Measurements from ENCODE around the gene RBM19.

The RBM19 gene

DNA sequence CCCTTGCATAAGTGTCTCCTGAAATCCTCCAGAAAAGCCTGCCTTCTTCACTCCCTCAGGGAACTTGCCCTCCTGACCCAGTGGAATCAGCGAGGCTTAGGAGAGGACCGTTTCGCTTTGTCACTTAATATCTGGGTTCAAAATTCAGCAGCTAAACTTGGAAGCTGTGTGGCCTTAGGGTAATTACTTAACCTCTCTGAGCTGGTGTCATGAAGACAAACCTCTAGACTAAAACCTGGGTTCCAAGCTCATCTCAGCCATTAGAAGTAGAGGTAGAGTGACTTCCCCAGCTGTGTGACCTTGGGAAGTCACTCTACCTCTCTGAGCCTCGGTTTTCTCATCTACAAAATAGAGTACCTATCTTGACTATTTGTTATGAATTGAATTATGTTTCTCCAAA lies 18.3 kb upstream of the RBM19 start:
- Histone ChIP-seq H3K4me1 (ENCODE audit: insufficient read depth, low read length) (no peaks in the 10 kb centered on the region), H3K9me3 (ENCODE audit: low read length) (no peaks in the 10 kb centered on the region), H3K9ac (ENCODE audit: low read length) (no peak overlapping the region), H3K27me3 (ENCODE audit: control insufficient read depth in 1 of 2, insufficient read depth in 2 of 2, low read length in 2 of 2) (peaks cover 0 to 6% of the 10 kb centered on the region in 2 donors), H3K27ac (ENCODE audit: low read depth, low read length) (no peak overlapping the region), H3K36me3 (ENCODE audit: insufficient read depth, low read length) (no peaks in the 10 kb centered on the region), H3K4me3 (ENCODE audit: low read depth in 1 of 2, low read length in 2 of 2) (no peak overlapping the region)

DNA sequence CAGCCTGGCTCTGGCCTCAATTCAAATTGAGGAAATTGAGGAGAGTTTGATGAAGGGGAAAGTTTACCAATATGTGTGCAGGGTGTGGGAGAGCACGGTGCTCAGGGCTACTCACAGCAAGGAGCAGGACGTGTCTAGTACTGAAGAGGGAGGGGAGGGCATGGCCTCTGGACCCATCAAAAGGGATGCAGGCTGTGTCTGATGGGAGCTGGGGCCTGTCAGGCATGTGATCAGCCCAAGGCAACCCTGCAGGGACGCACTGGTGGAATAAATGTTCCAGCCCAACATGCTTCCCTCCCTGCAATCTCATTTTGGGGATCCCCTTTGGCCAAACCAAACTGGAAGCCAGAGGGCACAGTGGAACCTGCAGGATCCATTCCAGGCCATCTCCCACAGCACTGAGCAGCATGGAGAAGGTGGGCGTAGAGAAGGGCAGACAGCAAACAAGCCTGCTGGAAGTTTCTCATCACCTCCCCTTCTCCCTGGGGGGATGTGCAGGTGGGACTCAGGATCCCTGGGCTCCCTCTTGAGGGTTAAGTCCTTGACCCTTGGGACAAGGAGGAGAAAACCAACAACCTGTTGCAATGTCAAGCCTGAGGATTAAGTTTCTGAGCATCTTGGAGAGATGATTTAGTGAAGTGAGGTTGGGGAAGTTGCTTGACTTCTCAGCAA lies 17.8 kb upstream of the RBM19 start:
- Histone ChIP-seq H3K9me3 (ENCODE audit: low read length) (no peaks in the 10 kb centered on the region), H3K4me3 (ENCODE audit: low read depth in 1 of 2, low read length in 2 of 2) (no peak overlapping the region), H3K27me3 (ENCODE audit: control insufficient read depth in 1 of 2, insufficient read depth in 2 of 2, low read length in 2 of 2) (peaks cover 0 to 6% of the 10 kb centered on the region in 2 donors), H3K36me3 (ENCODE audit: insufficient read depth, low read length) (no peaks in the 10 kb centered on the region), H3K9ac (ENCODE audit: low read length) (no peak overlapping the region), H3K27ac (ENCODE audit: low read depth, low read length) (no peak overlapping the region), H3K4me1 (ENCODE audit: insufficient read depth, low read length) (no peaks in the 10 kb centered on the region)

DNA sequence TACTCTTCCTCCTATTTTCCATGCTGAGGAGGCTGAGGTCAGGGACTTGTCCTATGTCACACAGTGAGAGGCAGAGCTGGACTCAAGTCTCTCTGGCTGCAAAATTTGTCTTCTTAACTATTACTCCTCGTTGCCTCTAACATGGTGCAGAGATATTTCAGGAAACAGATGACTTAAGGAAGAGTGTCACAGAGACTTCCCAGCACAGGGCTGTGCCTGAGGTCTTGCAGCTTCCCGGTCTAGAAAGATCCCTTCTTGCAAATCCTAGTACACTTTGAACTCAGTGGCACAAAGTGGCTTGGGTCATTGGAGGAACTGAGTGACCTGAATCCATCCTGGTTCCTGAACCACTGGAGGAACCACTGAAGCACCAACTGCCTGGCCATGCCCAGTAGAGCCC lies 17.1 kb upstream of the RBM19 start:
- H3K4me1 ChIP-seq (ENCODE audit: insufficient read depth, low read length): no peaks in the 10 kb centered on the region
- no peaks in the 10 kb centered on the region for H3K9me3 ChIP-seq (ENCODE audit: low read length)
- H3K4me3 ChIP-seq (ENCODE audit: low read depth in 1 of 2, low read length in 2 of 2): no peak overlapping the region
- no peak overlapping the region for H3K9ac ChIP-seq (ENCODE audit: low read length)
- no peak overlapping the region for H3K27ac ChIP-seq (ENCODE audit: low read depth, low read length)
- peaks cover 0 to 8% of the 10 kb centered on the region in 2 donors for H3K27me3 ChIP-seq (ENCODE audit: control insufficient read depth in 1 of 2, insufficient read depth in 2 of 2, low read length in 2 of 2)
- H3K36me3 ChIP-seq (ENCODE audit: insufficient read depth, low read length): no peaks in the 10 kb centered on the region

DNA sequence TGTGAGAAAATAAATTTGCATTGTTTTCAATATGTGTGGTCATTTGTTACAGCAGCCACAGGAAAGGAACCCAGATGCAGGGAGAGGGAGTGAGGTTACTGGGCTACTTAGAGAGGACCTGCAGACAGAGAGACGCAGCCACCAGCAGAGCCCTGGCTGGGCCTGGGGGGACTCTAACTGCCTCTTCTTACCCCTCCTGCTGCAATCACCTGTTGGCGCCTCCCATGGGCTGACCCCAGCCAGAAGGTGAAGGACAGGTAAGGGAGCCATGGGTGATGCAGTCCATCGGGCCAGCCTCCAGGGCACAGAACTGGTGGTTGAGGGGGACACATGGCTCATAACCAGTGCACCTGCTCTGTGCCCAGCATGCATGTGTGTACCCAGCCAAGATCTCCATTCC lies 15.8 kb upstream of the RBM19 start:
- Histone ChIP-seq H3K9ac (ENCODE audit: low read length) (no peak overlapping the region), H3K9me3 (ENCODE audit: low read length) (no peaks in the 10 kb centered on the region), H3K27ac (ENCODE audit: low read depth, low read length) (no peak overlapping the region), H3K27me3 (ENCODE audit: control insufficient read depth in 1 of 2, insufficient read depth in 2 of 2, low read length in 2 of 2) (peaks cover 0 to 12% of the 10 kb centered on the region in 2 donors), H3K36me3 (ENCODE audit: insufficient read depth, low read length) (no peaks in the 10 kb centered on the region), H3K4me3 (ENCODE audit: low read depth in 1 of 2, low read length in 2 of 2) (no peak overlapping the region), H3K4me1 (ENCODE audit: insufficient read depth, low read length) (no peaks in the 10 kb centered on the region)

DNA sequence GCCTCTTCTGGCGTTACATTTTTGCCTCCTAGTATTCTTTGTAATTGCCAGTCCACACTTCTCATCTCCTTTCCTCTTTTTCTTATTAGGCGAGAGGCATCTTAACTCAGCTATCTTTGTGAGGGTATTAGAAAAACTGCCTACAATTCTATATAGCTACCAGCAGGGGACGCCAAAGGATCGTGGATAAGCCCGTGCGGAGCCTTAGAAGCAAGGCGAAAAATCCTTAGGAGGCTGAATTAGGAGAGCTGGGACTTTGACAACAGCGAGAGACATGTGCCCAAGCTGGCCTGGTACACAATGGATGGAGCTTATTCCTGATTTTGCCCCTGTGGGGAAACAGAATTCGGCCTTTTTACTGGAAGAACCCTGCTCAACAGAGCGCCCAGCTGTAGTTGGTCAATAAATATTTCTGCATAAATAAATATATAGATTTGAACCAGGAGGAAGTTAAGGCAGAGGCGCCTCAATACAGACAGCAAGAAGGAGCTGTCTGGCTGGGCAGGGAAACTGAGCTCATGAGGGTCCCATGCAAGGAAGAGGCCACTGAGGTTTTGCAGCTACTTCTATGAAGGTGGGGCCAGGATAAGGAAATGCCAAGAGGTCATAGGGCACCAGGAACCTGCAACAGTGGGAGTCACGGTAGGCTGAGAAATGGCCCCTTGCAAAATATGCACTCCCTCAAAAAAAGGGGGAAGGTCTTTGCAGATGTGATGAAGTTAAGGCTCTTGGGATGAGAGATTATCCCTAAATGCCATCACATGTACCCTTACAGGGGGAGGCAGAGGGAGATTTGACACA lies 14.6 kb upstream of the RBM19 start:
- no peak overlapping the region for H3K9ac ChIP-seq (ENCODE audit: low read length)
- H3K27me3 ChIP-seq (ENCODE audit: control insufficient read depth in 1 of 2, insufficient read depth in 2 of 2, low read length in 2 of 2): peaks cover 0 to 12% of the 10 kb centered on the region in 2 donors
- H3K4me1 ChIP-seq (ENCODE audit: insufficient read depth, low read length): no peaks in the 10 kb centered on the region
- no peak overlapping the region for H3K27ac ChIP-seq (ENCODE audit: low read depth, low read length)
- H3K9me3 ChIP-seq (ENCODE audit: low read length): no peaks in the 10 kb centered on the region
- H3K36me3 ChIP-seq (ENCODE audit: insufficient read depth, low read length): no peaks in the 10 kb centered on the region
- H3K4me3 ChIP-seq (ENCODE audit: low read depth in 1 of 2, low read length in 2 of 2): no peak overlapping the region

DNA sequence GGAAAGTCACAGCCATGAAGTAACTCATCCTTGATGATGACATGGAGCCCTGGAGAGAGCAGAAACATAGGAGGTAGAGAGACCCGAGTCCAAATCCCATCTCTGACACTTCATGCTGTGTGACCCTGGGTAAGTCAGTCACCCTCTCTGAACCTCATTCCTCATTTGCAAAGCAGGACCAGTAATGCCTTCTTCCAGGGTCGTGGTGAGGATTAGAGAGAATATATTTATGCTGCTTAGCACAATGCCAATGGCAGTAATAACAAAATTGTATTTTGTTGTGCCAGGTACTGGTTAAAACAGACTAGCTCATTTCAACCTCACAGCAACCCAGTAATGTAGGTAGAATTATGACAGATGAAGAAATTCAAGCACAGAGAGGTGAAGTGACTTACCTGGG lies 13.9 kb upstream of the RBM19 start:
- Histone ChIP-seq H3K9me3 (ENCODE audit: low read length) (no peaks in the 10 kb centered on the region), H3K4me1 (ENCODE audit: insufficient read depth, low read length) (no peaks in the 10 kb centered on the region), H3K9ac (ENCODE audit: low read length) (no peak overlapping the region), H3K27ac (ENCODE audit: low read depth, low read length) (no peak overlapping the region), H3K27me3 (ENCODE audit: control insufficient read depth in 1 of 2, insufficient read depth in 2 of 2, low read length in 2 of 2) (peaks cover 0 to 12% of the 10 kb centered on the region in 2 donors), H3K36me3 (ENCODE audit: insufficient read depth, low read length) (no peaks in the 10 kb centered on the region), H3K4me3 (ENCODE audit: low read depth in 1 of 2, low read length in 2 of 2) (no peak overlapping the region)

DNA sequence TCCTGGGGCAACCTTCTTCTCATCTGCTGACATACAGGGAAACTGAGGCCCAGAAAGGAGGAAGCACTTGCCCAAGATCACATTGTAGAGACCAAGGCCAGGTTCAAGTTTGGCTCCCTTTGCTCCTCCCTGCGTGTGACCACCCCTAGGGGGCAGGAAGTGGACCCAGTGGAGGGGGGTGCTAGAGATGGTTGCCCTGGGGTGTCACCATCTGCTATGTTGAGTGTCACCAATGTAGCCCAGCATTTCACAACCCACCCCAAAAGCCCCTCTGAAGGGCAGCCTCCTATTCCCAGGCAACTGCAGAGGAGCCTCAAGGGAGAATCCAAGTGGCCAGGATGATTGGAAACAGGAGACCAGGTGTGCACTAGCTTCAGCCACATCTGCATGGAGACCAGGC lies 12.0 kb upstream of the RBM19 start:
- Histone ChIP-seq H3K4me1 (ENCODE audit: insufficient read depth, low read length) (no peaks in the 10 kb centered on the region), H3K9me3 (ENCODE audit: low read length) (no peaks in the 10 kb centered on the region), H3K27me3 (ENCODE audit: control insufficient read depth in 1 of 2, insufficient read depth in 2 of 2, low read length in 2 of 2) (peaks cover 0 to 12% of the 10 kb centered on the region in 2 donors), H3K27ac (ENCODE audit: low read depth, low read length) (no peak overlapping the region), H3K4me3 (ENCODE audit: low read depth in 1 of 2, low read length in 2 of 2) (no peak overlapping the region), H3K9ac (ENCODE audit: low read length) (no peak overlapping the region), H3K36me3 (ENCODE audit: insufficient read depth, low read length) (no peaks in the 10 kb centered on the region)

DNA sequence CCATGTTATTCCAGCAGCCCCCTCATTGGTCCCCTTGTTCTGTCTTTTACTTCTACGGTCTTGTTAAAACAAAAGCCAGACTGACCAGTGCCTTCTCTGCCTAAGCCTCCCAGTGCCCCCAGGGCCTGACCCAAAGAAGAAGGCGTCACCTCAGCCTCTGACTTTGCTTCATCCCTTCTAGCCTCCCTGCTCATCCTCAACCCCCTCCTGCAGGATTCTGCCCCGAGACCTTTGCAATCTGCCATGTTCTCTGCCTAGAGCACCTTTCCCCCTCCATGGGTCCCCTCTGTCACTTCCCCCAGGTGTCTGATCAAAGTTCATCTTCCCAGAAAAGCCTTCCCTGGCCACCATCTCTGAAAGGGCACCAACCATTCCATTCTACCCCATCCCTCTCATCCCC lies 7.9 kb upstream of the RBM19 start:
- no peaks in the 10 kb centered on the region for H3K9me3 ChIP-seq (ENCODE audit: low read length)
- H3K27ac ChIP-seq (ENCODE audit: low read depth, low read length): no peak overlapping the region
- H3K9ac ChIP-seq (ENCODE audit: low read length): no peak overlapping the region
- H3K27me3 ChIP-seq (ENCODE audit: control insufficient read depth in 1 of 2, insufficient read depth in 2 of 2, low read length in 2 of 2): peaks cover 0 to 6% of the 10 kb centered on the region in 2 donors
- H3K4me1 ChIP-seq (ENCODE audit: insufficient read depth, low read length): no peaks in the 10 kb centered on the region
- H3K4me3 ChIP-seq (ENCODE audit: low read depth in 1 of 2, low read length in 2 of 2): no peak overlapping the region
- no peaks in the 10 kb centered on the region for H3K36me3 ChIP-seq (ENCODE audit: insufficient read depth, low read length)

DNA sequence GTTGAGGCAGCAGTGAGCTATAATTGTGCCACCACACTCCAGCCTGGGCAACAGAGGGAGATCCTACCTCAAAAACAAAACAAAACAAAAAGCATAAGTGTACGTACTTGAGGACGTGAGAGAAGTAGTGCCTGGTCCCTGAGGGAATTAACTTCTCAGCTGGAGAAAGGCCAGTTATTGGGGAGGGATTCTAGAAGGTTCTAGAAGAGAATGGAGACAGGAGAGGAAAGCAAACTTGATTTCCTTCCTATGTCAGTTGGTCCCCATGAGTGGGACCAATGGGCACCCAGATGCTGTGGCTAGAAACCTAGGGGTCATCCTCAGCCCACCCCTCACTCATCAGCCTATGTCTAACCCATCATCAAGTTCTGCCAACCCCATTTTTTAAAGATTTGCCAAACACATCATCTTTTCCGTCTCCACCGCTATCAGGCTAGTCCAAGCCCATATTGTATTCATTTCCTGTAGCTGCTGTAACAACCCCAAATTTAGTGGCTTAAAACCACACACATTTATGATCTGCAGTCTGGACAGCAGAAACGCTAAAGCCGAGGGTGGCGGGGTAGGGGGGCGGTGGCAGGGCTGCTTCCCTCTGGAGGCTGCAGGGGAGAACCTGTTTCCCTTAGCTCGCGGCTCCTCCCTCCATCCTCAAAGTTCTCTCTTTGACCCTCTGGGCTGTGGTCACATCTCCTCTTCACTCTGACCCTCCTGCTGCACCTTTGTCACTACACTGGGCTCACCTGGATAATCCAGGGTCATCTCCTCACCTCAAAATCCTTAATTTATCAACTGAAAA lies 7.2 kb upstream of the RBM19 start:
- Histone ChIP-seq H3K9ac (ENCODE audit: low read length) (no peak overlapping the region), H3K4me1 (ENCODE audit: insufficient read depth, low read length) (no peaks in the 10 kb centered on the region), H3K27ac (ENCODE audit: low read depth, low read length) (no peak overlapping the region), H3K9me3 (ENCODE audit: low read length) (no peaks in the 10 kb centered on the region), H3K36me3 (ENCODE audit: insufficient read depth, low read length) (no peaks in the 10 kb centered on the region), H3K27me3 (ENCODE audit: control insufficient read depth in 1 of 2, insufficient read depth in 2 of 2, low read length in 2 of 2) (peaks cover 0 to 5% of the 10 kb centered on the region in 2 donors), H3K4me3 (ENCODE audit: low read depth in 1 of 2, low read length in 2 of 2) (no peak overlapping the region)

DNA sequence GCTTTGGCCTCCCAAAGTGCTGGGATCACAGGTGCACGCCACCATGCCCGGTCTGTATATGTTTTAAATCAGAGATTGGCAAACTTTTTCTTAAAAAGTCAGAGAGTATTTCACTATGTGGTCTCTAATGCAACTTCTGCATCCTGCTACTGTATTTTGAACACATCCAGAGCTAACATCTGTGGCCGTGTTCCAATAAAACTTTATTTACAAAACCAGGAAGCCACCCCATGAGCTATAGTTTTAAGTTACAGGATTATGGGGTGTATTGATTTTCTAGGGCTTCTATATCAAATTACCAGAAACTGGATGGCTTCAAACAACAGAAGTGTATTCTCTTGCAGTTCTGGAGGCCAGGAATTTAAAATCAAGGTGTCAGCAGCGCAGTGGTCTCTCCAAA lies 5.3 kb upstream of the RBM19 start:
- Histone ChIP-seq H3K27me3 (ENCODE audit: control insufficient read depth in 1 of 2, insufficient read depth in 2 of 2, low read length in 2 of 2) (no peaks in the 10 kb centered on the region), H3K4me3 (ENCODE audit: low read depth in 1 of 2, low read length in 2 of 2) (no peak overlapping the region), H3K9ac (ENCODE audit: low read length) (no peak overlapping the region), H3K9me3 (ENCODE audit: low read length) (no peaks in the 10 kb centered on the region), H3K4me1 (ENCODE audit: insufficient read depth, low read length) (peaks cover 6% of the 10 kb centered on the region), H3K27ac (ENCODE audit: low read depth, low read length) (no peak overlapping the region), H3K36me3 (ENCODE audit: insufficient read depth, low read length) (no peaks in the 10 kb centered on the region)

DNA sequence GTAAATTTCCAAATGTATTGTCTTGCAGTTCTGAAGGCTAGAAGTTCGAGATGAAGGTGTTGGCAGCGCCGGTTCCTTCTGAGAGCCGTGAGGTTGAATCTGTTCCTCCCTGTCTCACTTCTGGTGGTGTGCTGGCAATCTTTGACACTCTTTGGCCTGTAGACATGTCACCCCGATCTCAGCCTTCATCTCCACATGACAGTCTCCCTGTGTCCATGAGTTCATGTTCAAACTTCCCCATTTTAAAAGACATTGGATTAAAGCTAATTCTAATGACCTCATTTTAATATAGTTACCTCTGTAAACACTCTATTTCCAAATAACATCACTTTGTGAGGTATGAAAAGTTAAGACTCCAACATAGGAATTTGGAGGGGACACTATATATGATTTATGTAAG lies 4.1 kb upstream of the RBM19 start:
- no peaks in the 10 kb centered on the region for H3K9me3 ChIP-seq (ENCODE audit: low read length)
- no peak overlapping the region for H3K4me3 ChIP-seq (ENCODE audit: low read depth in 1 of 2, low read length in 2 of 2)
- H3K9ac ChIP-seq (ENCODE audit: low read length): no peak overlapping the region
- H3K36me3 ChIP-seq (ENCODE audit: insufficient read depth, low read length): no peaks in the 10 kb centered on the region
- peaks cover 11% of the 10 kb centered on the region for H3K4me1 ChIP-seq (ENCODE audit: insufficient read depth, low read length)
- H3K27me3 ChIP-seq (ENCODE audit: control insufficient read depth in 1 of 2, insufficient read depth in 2 of 2, low read length in 2 of 2): no peaks in the 10 kb centered on the region
- no peak overlapping the region for H3K27ac ChIP-seq (ENCODE audit: low read depth, low read length)
